Measurements from ENCODE around the gene SAC3D1. TPM values are rescaled to one million over a fixed set of nuclear protein-coding genes. Genes with fewer than 3 reads are reported as not detected.

SAC3D1 gene
- total RNA-seq, 1 donor from 2014 or later = 14.3 TPM

DNA sequence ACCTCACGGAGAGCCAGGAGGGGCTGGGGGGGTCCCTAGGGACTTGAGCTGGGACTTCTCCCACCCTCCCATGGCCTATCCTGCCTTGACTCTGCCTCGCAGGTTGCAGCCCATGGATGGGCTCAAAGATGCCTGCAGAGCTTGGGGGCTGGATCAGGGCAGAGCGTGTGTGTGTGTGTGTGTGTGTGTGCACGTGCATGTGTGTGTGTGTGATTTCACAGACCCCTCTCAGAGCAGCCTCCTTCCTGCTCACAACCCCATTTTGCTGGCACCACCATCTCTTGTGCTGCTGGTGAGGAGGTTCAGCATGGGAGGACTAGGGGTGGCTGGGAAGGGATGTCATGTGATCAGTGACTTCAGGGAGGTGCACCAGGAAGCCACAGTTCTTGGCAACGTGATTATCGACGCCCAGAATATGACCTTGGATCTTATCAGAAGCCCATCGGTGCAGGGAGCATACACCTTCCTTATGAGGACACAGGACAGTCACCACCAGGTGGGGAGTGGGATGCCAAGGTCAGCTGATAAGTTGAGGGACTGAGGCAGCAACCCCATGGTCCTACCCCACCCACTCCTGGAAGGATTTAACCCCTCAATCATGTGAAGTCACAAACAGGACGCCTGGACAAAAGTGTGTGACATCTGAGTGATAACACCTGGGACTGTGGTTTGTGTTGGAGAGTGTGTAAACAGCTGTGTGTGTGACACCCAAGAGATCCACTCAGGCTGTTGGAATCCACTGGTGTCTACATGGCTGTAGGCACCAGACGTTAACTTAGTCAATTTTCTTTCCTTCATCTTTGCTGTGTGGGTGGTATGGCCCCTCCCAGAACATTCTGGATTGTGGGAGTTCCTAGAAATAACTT is 19.2 kb downstream of the SAC3D1 start:
- no peak overlapping the region for H3K27ac Mint-ChIP-seq (ENCODE audit: unreplicated experiment)
- no peak overlapping the region for H3K4me3 Mint-ChIP-seq (ENCODE audit: unreplicated experiment)
- no peaks in the 10 kb centered on the region for H3K9me3 Mint-ChIP-seq (ENCODE audit: low read depth)
- no peaks in the 10 kb centered on the region for H3K4me1 Mint-ChIP-seq (ENCODE audit: low read depth)
- TF ChIP-seq CTCF (IDR thresholded peaks at IDR 0.05) = no peak
- no peaks in the 10 kb centered on the region for H3K27me3 Mint-ChIP-seq (ENCODE audit: low read depth)
- H3K36me3 Mint-ChIP-seq (ENCODE audit: low read depth) = no peaks in the 10 kb centered on the region
- no peak for DNase-seq (ENCODE audit: low spot score)

GRCh38 chr11:65060913-65061408 is 20.0 kb downstream of the SAC3D1 start:
- Mint-ChIP-seq H3K4me3 (ENCODE audit: unreplicated experiment) (no peak overlapping the region), H3K9me3 (ENCODE audit: low read depth) (no peaks in the 10 kb centered on the region), H3K27me3 (ENCODE audit: low read depth) (no peaks in the 10 kb centered on the region), H3K36me3 (ENCODE audit: low read depth) (no peaks in the 10 kb centered on the region), H3K4me1 (ENCODE audit: low read depth) (no peaks in the 10 kb centered on the region), H3K27ac (ENCODE audit: unreplicated experiment) (no peak overlapping the region)
- no peak for DNase-seq (ENCODE audit: low spot score)
- TF ChIP-seq CTCF (IDR thresholded peaks at IDR 0.05) = peak; percentile 43

DNA sequence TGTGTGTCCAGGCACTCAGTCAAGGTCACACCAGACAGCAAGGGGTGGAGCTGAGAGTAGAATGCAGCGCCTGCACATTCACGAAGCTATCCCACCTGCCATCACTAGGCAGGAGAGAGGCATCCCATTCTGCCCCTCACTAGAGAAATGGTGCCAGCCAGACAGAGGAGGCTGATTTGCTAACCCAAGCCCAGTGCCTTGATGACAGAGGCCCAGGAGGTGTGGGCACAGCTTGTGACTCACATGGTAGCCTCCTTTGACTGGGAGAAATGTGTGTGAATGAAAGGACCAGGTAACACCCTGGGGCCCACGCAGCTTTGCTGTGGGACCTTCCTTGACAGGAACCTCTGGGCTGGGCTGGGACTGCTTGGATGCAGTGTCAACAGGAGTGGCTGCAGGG is 22.5 kb downstream of the SAC3D1 start:
- Mint-ChIP-seq H3K4me3 (ENCODE audit: unreplicated experiment) (no peak overlapping the region), H3K27ac (ENCODE audit: unreplicated experiment) (no peak overlapping the region), H3K27me3 (ENCODE audit: low read depth) (no peaks in the 10 kb centered on the region), H3K36me3 (ENCODE audit: low read depth) (no peaks in the 10 kb centered on the region), H3K9me3 (ENCODE audit: low read depth) (no peaks in the 10 kb centered on the region), H3K4me1 (ENCODE audit: low read depth) (no peaks in the 10 kb centered on the region)
- DNase-seq (ENCODE audit: low spot score) = no peak
- TF ChIP-seq CTCF (IDR thresholded peaks at IDR 0.05) = no peak

GRCh38 chr11:65064847-65065240 is 23.8 kb downstream of the SAC3D1 start:
- Mint-ChIP-seq H3K4me3 (ENCODE audit: unreplicated experiment) (no peak overlapping the region), H3K36me3 (ENCODE audit: low read depth) (no peaks in the 10 kb centered on the region), H3K27me3 (ENCODE audit: low read depth) (no peaks in the 10 kb centered on the region), H3K9me3 (ENCODE audit: low read depth) (no peaks in the 10 kb centered on the region), H3K27ac (ENCODE audit: unreplicated experiment) (no peak overlapping the region), H3K4me1 (ENCODE audit: low read depth) (no peaks in the 10 kb centered on the region)
- no peak for DNase-seq (ENCODE audit: low spot score)
- no peak for TF ChIP-seq CTCF (IDR thresholded peaks at IDR 0.05)

DNA sequence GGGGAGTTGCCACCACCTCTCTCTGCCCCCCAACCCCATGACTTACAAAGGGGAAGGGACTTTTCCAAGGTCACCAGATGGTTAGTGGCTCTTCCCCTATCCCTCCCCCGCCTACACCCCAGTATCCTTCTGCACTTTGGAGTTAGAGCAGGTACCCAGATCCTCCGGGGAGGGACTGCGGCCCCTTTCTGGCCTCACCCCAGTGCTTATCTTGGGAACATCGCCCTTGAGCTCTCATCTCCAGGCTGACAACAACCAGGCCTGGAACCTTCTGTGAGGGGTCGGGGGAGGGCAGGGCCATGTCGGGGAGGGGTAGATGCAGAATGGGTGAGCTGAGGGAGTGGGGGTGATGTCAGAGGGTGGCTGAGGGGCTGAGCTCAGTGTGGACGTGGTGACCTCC is 24.8 kb downstream of the SAC3D1 start:
- no peak for TF ChIP-seq CTCF (IDR thresholded peaks at IDR 0.05)
- Mint-ChIP-seq H3K27ac (ENCODE audit: unreplicated experiment) (no peak overlapping the region), H3K27me3 (ENCODE audit: low read depth) (no peaks in the 10 kb centered on the region), H3K36me3 (ENCODE audit: low read depth) (no peaks in the 10 kb centered on the region), H3K9me3 (ENCODE audit: low read depth) (no peaks in the 10 kb centered on the region), H3K4me3 (ENCODE audit: unreplicated experiment) (no peak overlapping the region), H3K4me1 (ENCODE audit: low read depth) (no peaks in the 10 kb centered on the region)
- DNase-seq (ENCODE audit: low spot score) = no peak

All from chondrocyte (in vitro differentiated cells).